GM12872 (cell line): ENCODE results near the gene MYH14.

Experiments used
- TF ChIP-seq, protein P1 (sequence below): IDR thresholded peaks from 3 replicates; pipeline ENCODE4 v1.5.1; 2011; ENCODE audit warnings: low read depth, mild to moderate bottlenecking, low read length, moderate library complexity; ENCODE audit not compliant: insufficient read depth

Gene MYH14

DNA sequence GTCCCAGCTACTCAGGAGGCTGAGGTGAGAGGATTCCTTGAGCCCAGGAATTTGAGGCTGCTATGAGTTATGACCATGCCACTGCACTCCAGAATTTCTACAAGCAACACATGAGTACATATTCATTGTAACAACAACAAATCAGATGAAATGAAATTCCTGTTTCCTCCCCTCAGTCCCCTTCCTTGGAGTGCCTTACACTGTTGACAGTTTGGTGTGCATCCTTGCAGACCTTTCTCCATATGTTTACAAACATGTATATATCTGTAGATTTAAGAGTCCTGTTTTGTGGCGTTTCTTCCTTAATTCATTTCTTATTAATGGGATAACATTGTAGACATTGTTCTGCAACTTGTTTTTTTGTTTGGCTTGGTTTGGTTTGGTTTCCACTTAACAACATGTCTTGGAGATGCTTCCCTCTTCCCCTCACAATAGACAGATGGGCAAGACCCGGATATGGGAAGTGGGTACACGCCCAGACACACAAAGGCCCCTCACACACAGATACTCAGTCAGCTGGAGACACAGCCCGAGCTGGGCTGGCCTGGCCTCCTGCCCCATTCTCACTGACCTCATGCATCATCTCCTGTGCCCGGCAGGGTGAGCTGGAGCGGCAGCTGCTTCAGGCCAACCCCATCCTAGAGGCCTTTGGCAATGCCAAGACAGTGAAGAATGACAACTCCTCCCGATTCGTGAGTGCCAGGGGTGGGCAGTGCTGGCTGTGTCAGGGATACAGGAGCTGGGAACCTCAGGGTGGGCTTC is 21.7 kb downstream of the MYH14 start:
- TF ChIP-seq, protein P1, sequence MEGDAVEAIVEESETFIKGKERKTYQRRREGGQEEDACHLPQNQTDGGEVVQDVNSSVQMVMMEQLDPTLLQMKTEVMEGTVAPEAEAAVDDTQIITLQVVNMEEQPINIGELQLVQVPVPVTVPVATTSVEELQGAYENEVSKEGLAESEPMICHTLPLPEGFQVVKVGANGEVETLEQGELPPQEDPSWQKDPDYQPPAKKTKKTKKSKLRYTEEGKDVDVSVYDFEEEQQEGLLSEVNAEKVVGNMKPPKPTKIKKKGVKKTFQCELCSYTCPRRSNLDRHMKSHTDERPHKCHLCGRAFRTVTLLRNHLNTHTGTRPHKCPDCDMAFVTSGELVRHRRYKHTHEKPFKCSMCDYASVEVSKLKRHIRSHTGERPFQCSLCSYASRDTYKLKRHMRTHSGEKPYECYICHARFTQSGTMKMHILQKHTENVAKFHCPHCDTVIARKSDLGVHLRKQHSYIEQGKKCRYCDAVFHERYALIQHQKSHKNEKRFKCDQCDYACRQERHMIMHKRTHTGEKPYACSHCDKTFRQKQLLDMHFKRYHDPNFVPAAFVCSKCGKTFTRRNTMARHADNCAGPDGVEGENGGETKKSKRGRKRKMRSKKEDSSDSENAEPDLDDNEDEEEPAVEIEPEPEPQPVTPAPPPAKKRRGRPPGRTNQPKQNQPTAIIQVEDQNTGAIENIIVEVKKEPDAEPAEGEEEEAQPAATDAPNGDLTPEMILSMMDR: no peak

DNA sequence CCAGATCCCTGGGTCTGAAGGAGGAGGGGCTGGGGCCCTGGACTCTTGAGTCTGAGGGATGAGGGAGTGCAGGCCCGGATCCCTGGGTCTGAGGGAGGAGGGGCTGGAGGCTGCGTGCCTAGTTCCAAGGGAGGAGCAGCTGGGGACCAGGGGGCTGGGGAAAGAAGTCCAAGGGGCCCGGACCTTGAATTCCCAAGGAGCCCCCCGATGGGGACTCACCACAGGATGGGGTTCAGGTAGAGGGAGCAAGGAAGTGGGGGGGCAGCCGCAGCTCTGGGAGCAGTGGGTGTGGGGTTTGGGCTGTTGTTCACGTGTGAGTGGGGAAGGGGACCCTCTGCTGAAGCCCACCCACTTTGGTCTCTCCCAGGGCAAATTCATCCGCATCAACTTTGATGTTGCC is 23.1 kb downstream of the MYH14 start:
- TF ChIP-seq, protein P1: no peak

DNA sequence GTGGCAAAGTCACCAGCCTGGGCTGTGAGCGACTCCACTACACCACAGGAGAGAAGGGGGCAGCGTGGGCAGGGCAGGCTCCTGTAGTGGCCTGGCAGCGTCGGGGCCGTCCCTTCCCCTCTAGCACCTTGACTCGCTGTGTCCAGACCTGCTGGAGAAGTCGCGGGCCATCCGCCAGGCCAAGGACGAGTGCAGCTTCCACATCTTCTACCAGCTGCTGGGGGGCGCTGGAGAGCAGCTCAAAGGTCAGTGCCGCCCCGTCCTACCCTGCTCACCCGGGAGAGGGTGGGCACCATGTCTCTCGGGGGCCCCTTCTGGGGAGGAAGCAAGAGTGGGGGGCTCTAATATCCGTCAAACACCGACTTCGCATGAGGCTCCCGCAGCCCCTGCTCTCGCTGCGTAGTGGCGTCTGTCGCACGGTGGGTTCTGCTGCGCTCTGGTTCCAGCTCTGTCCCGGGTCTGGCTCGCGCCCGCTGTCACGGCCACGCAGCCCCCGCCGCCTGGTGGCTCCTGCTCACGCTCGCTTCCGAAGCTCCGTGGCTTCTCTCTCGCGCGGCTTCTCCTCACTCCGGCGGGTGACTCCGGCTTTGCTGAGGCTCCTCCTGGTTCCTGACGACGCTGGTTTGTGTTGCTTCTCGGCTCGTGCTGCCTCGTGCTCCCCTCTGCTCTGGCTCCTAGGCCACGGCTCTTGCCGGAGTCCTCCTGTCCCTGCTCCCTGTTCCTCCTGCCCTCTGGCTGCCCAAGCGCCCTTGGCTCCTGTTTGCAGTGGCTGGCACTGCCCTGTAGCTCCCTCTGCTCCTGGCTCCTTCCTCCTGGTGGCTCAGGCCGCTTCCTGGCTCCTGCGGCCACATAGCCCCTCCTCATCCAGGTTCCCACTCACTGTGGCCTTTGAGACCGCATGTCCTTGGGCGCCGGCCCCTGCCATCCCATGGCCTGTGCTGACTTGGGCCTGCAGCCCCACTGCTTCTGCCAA is 27.2 kb downstream of the MYH14 start:
- TF ChIP-seq, protein P1: 0 out of 3 replicates have a peak, but pooled peaks have one; percentile 4

DNA sequence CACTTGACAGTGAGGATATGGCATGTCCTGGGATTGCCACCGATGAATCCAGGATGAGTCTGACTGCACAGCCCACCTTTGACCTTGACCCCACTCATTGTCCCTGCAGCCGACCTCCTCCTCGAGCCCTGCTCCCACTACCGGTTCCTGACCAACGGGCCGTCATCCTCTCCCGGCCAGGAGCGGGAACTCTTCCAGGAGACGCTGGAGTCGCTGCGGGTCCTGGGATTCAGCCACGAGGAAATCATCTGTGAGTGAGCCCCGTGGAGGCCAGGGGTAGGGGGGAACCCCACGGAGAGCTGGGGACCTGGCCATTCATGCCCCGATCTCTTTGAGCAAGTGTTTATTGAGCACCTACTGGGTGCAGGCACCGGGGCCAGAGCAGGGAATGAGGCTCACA is 28.4 kb downstream of the MYH14 start:
- TF ChIP-seq, protein P1: no peak

DNA sequence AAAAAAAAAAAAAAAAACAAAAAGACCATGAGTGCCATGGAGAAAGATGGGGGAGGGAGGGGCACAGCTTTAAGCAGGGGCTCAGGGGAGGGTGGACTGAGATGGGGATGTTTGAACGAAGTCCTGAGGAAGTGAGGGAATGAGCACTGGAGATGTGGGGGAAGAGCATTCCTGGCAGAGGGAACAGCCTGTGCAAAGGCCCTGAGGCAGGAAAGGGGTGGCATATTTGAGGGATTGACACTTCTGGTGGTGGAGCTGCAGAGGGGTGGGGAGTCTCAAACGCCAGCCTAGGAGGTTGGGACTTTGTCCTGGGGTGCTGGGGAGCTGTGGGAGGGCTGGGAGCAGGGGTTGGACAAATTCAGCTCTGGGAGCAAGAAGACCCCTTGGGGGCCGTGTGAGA is 29.2 kb downstream of the MYH14 start:
- TF ChIP-seq, protein P1: no peak

DNA sequence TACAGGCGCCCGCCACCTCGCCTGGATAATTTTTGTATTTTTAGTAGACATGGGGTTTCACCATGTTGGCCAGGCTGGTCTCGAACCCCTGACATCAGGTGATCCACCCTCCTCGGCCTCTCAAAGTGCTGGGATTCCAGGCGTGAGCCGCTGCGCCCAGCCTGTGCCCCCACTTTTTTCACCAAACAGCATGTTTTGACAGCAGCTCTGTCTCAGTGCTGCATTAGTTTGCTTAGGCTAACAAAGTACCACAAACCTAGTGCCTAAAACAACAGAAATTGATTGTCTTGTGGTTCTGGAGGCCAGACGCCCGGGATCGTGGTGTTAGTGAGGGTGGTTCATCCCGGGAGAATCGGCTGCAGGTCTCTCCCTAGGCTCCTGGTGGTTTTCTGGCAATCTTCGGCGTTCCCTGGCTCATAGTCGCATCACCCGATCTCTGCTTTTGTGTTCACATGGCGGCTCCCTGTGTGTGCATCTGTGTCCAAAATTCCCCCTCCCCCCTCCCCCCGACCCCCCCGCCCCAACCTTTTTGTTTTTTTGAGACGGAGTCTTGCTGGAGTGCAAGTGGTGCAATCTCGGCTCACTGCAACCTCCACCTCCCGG is 30.0 kb downstream of the MYH14 start:
- TF ChIP-seq, protein P1: no peak

DNA sequence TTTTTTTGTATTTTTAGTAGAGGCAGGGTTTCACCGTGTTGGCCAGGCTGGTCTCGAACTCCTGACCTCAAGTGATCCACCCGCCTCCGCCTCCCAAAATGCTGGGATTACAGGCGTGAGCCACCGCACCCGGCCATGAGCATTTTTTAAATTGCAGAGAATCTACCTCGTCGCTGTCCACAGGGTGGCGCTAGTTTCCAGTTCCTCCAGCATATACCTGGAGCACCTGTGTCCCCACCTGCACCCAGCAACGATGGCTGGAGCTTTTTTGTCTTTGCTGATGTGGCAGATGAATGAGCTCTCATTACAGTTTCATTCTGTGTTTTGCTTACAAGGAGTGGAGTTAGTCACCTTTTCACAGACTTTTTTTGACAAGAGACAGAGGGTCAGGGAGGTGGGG is 34.1 kb downstream of the MYH14 start:
- TF ChIP-seq, protein P1: peak; percentile 31; the same call in 1 of the 3 replicates
